Measurements from ENCODE around the gene ABHD2. TPM values are rescaled to one million over a fixed set of nuclear protein-coding genes. Genes with fewer than 3 reads are reported as not detected.

ABHD2 gene
- polyA plus RNA-seq, 3 donors = 30.8 to 67.1 (median 37.3) TPM

- peaks cover 0 to 7% (median 2%) of the 10 kb centered on the region in 7 donors for H3K9me3 Mint-ChIP-seq
- no peak for DNase-seq
- H2AFZ ChIP-seq (ENCODE audit: insufficient read depth, low read depth, low read length, poor library complexity, severe bottlenecking) = no peak overlapping the region
- H3K27ac ChIP-seq (ENCODE audit: low read depth in 1 of 2, low read length in 2 of 2) = no peak overlapping the region
- WGBS (ENCODE audit: insufficient coverage) = 96% methylated on average over 3 of the region's 5 CpGs
- H3K4me2 ChIP-seq (replicated peaks; ENCODE audit: extremely low read depth, low read length, poor library complexity, severe bottlenecking) = no peak overlapping the region
- H3K36me3 ChIP-seq (replicated peaks in 1 of 2; ENCODE audit: control insufficient read depth in 1 of 2, insufficient read depth in 2 of 2, low read length in 2 of 2) = no peaks in the 10 kb centered on the region
- H3K4me1 ChIP-seq (ENCODE audit: control insufficient read depth in 1 of 2, insufficient read depth in 2 of 2, low read length in 2 of 2) = peaks cover 15 to 18% of the 10 kb centered on the region in 2 donors
- no peaks in the 10 kb centered on the region for H3K79me2 ChIP-seq (ENCODE audit: insufficient read depth, low read length)
- H3K4me3 Mint-ChIP-seq = no peak overlapping the region
- no peaks in the 10 kb centered on the region for H3K27me3 ChIP-seq (ENCODE audit: control insufficient read depth in 2 of 2, insufficient read depth in 2 of 2, low read length in 2 of 2)
- no peaks in the 10 kb centered on the region for H3K9me3 ChIP-seq (replicated peaks in 1 of 2; ENCODE audit: control insufficient read depth in 1 of 2, insufficient read depth in 1 of 2, low read length in 2 of 2)
- H4K20me1 ChIP-seq (ENCODE audit: insufficient read depth, low read length) = no peaks in the 10 kb centered on the region
- H3K36me3 Mint-ChIP-seq = peaks cover 0 to 2% of the 10 kb centered on the region in 2 donors
- intact Hi-C loops (cut with micrococcal nuclease) = no loop called here
- no peak overlapping the region for H3K4me3 ChIP-seq (replicated peaks in 1 of 3; ENCODE audit: low read depth in 2 of 3, low read length in 3 of 3)
- peaks cover 0 to 3% (median 2%) of the 10 kb centered on the region in 3 donors for H3K27me3 Mint-ChIP-seq (ENCODE audit: low read depth in 3 of 3)
- TF ChIP-seq, protein P1, sequence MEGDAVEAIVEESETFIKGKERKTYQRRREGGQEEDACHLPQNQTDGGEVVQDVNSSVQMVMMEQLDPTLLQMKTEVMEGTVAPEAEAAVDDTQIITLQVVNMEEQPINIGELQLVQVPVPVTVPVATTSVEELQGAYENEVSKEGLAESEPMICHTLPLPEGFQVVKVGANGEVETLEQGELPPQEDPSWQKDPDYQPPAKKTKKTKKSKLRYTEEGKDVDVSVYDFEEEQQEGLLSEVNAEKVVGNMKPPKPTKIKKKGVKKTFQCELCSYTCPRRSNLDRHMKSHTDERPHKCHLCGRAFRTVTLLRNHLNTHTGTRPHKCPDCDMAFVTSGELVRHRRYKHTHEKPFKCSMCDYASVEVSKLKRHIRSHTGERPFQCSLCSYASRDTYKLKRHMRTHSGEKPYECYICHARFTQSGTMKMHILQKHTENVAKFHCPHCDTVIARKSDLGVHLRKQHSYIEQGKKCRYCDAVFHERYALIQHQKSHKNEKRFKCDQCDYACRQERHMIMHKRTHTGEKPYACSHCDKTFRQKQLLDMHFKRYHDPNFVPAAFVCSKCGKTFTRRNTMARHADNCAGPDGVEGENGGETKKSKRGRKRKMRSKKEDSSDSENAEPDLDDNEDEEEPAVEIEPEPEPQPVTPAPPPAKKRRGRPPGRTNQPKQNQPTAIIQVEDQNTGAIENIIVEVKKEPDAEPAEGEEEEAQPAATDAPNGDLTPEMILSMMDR (IDR thresholded peaks at IDR 0.05) = no peak
- no peak overlapping the region for H3K9ac ChIP-seq (ENCODE audit: insufficient read depth, low read length, poor library complexity, severe bottlenecking)
- H3K4me1 Mint-ChIP-seq = peaks cover 21% of the 10 kb centered on the region
- H3K27ac Mint-ChIP-seq = no peak overlapping the region
Observed at GRCh38 chr15:89078851-89079810, 9.1 kb upstream of the ABHD2 start.

- H3K4me3 Mint-ChIP-seq = no peak overlapping the region
- TF ChIP-seq, protein P1 (IDR thresholded peaks at IDR 0.05) = no peak
- intact Hi-C loops (cut with micrococcal nuclease) = no loop called here
Observed at GRCh38 chr15:89081878-89082277, 6.4 kb upstream of the ABHD2 start.

More at GRCh38 chr15:89081878-89082277, 6.4 kb upstream of the ABHD2 start:
- Histone ChIP-seq H3K4me3 (replicated peaks in 1 of 3; ENCODE audit: low read depth in 2 of 3, low read length in 3 of 3) (no peak overlapping the region), H3K36me3 (replicated peaks in 1 of 2; ENCODE audit: control insufficient read depth in 1 of 2, insufficient read depth in 2 of 2, low read length in 2 of 2) (no peaks in the 10 kb centered on the region), H2AFZ (ENCODE audit: insufficient read depth, low read depth, low read length, poor library complexity, severe bottlenecking) (no peak overlapping the region), H3K27ac (ENCODE audit: low read depth in 1 of 2, low read length in 2 of 2) (no peak overlapping the region), H3K9me3 (replicated peaks in 1 of 2; ENCODE audit: control insufficient read depth in 1 of 2, insufficient read depth in 1 of 2, low read length in 2 of 2) (no peaks in the 10 kb centered on the region), H3K4me1 (ENCODE audit: control insufficient read depth in 1 of 2, insufficient read depth in 2 of 2, low read length in 2 of 2) (no peaks in the 10 kb centered on the region), H3K4me2 (replicated peaks; ENCODE audit: extremely low read depth, low read length, poor library complexity, severe bottlenecking) (no peak overlapping the region), H3K79me2 (ENCODE audit: insufficient read depth, low read length) (no peaks in the 10 kb centered on the region), H3K27me3 (ENCODE audit: control insufficient read depth in 2 of 2, insufficient read depth in 2 of 2, low read length in 2 of 2) (no peaks in the 10 kb centered on the region), H3K9ac (ENCODE audit: insufficient read depth, low read length, poor library complexity, severe bottlenecking) (no peak overlapping the region), H4K20me1 (ENCODE audit: insufficient read depth, low read length) (no peaks in the 10 kb centered on the region)
- peaks cover 0 to 2% (median 2%) of the 10 kb centered on the region in 3 donors for H3K27me3 Mint-ChIP-seq (ENCODE audit: low read depth in 3 of 3)
- DNase-seq = no peak
- WGBS (ENCODE audit: insufficient coverage) = no CpG with 5 or more reads among the region's 1 CpG
- H3K36me3 Mint-ChIP-seq = no peaks in the 10 kb centered on the region
- no peak overlapping the region for H3K27ac Mint-ChIP-seq
- H3K9me3 Mint-ChIP-seq = peaks cover 0 to 2% (median 0%) of the 10 kb centered on the region in 7 donors
- peaks cover 4% of the 10 kb centered on the region for H3K4me1 Mint-ChIP-seq
